SH-SY5Y (cell line): ENCODE data around the gene CLEC16A.

Experiments used
- GATA2 ChIP-seq: IDR thresholded peaks from 2 replicates; pipeline ENCODE4 v1.6.1; 2011; ENCODE audit warnings: mild to moderate bottlenecking, low read depth, low read length
- GATA3 ChIP-seq: IDR thresholded peaks from 2 replicates; pipeline ENCODE4 v1.6.1; 2011; ENCODE audit warnings: low read depth, mild to moderate bottlenecking, low read length, moderate library complexity

DNA sequence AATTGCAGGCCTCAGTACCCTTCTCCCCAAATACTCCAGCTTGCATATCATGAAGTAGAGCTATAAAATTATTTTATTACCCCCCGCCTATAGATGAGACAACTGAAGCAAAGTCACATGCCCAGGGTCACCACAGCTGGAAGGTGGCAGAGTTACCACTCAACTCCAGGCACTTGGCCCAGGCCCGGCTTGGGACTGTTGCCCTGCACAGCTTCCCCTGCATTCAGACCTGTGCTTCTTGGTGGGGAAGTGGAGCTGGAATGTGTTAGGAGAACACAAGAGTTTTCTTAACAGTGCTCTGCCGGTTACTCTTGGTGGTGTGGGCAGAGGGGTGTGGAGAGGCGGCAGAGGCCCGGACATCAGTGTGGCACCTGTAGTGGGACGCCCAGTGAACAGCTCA, 162.4 kb downstream of the CLEC16A start:
- TF ChIP-seq GATA2 (no peak), GATA3 (no peak)
